CD14-positive monocyte (primary cell): ENCODE data around the gene MICAL2. TPM values are rescaled to one million over a fixed set of nuclear protein-coding genes. Genes with fewer than 3 reads are reported as not detected.
A peak's percentile ranks its signal among the peaks of the same experiment; 100 is the strongest.

Experiments used
- DNase-seq, 3 donors: peaks; one replicate each; pipeline ENCODE4 v3.0.0-alpha.2; 2011 to 2022
- H2AFZ ChIP-seq: 2 replicates; pipeline ENCODE4 v1.6.0; 2012; ENCODE audit warnings: mild to moderate bottlenecking, low read depth, low read length, inconsistent platforms; ENCODE audit not compliant: insufficient read depth, poor library complexity, severe bottlenecking
- H3K27ac ChIP-seq, 2 donors: 1 replicate in 1 of 2; 2 replicates in 1 of 2; pipeline ENCODE4 v1.5.1; 2012 to 2013; ENCODE audit warnings: low read length in 2 of 2, control low read depth in 1 of 2, inconsistent platforms in 1 of 2, low read depth in 1 of 2, mild to moderate bottlenecking in 1 of 2
- H3K27me3 ChIP-seq, 2 donors: one replicate each; pipeline versions ENCODE4 v1.6.0 to v1.6.1; 2011 to 2013; ENCODE audit warnings: low read length in 2 of 2; ENCODE audit not compliant: control insufficient read depth in 2 of 2, insufficient read depth in 2 of 2
- H3K36me3 ChIP-seq, 2 donors: replicated peaks in 1 of 2; 1 replicate in 1 of 2; 2 replicates in 1 of 2; pipeline versions ENCODE4 v1.5.1 to v1.6.1; 2012 to 2013; ENCODE audit warnings: low read length in 2 of 2, control low read depth in 1 of 2, inconsistent platforms in 1 of 2, mild to moderate bottlenecking in 1 of 2; ENCODE audit not compliant: insufficient read depth in 2 of 2, control insufficient read depth in 1 of 2
- H3K4me1 ChIP-seq, 2 donors: 1 replicate in 1 of 2; 2 replicates in 1 of 2; pipeline versions ENCODE4 v1.5.1 to v1.6.1; 2012 to 2013; ENCODE audit warnings: low read length in 2 of 2, control low read depth in 1 of 2, inconsistent platforms in 1 of 2, mild to moderate bottlenecking in 1 of 2, moderate library complexity in 1 of 2; ENCODE audit not compliant: insufficient read depth in 2 of 2, control insufficient read depth in 1 of 2
- H3K4me2 ChIP-seq: replicated peaks from 2 replicates; pipeline ENCODE3; 2012; ENCODE audit warnings: low read length, moderate library complexity, mild to moderate bottlenecking; ENCODE audit not compliant: poor library complexity, severe bottlenecking; ENCODE audit errors: extremely low read depth
- H3K4me3 ChIP-seq, 3 experiments: fragments of 200-600 bp in 1 of 3; sonication (generic) in 1 of 3; replicated peaks in 1 of 3; 1 replicate in 2 of 3; 2 replicates in 1 of 3; pipeline ENCODE4 v1.5.1; 2011 to 2013; ENCODE audit warnings: low read length in 3 of 3, mild to moderate bottlenecking in 3 of 3, control low read depth in 2 of 3, low read depth in 2 of 3, inconsistent platforms in 1 of 3, moderate library complexity in 1 of 3
- H3K79me2 ChIP-seq: 2 replicates; pipeline ENCODE4 v1.6.0; 2012; ENCODE audit warnings: mild to moderate bottlenecking, control low read depth, inconsistent platforms, low read length, moderate library complexity; ENCODE audit not compliant: insufficient read depth
- H3K9ac ChIP-seq: 2 replicates; pipeline ENCODE4 v1.6.0; 2017; ENCODE audit warnings: low read length, mild to moderate bottlenecking; ENCODE audit not compliant: insufficient read depth, poor library complexity, severe bottlenecking
- H3K9me3 ChIP-seq, 2 donors: replicated peaks in 1 of 2; 1 replicate in 1 of 2; 2 replicates in 1 of 2; pipeline versions ENCODE4 v1.5.1 to v1.6.1; 2012 to 2013; ENCODE audit warnings: low read length in 2 of 2, control low read depth in 1 of 2; ENCODE audit not compliant: control insufficient read depth in 1 of 2, insufficient read depth in 1 of 2
- H4K20me1 ChIP-seq: 2 replicates; pipeline ENCODE4 v1.6.0; 2012; ENCODE audit warnings: mild to moderate bottlenecking, low read length, control low read depth, moderate library complexity; ENCODE audit not compliant: insufficient read depth
- H3K27ac Mint-ChIP-seq, 7 donors: one replicate each; pipeline ENCODE4 v1.8.0; 2020; ENCODE audit warnings: mild to moderate bottlenecking in 7 of 7, mixed read lengths in 7 of 7, moderate library complexity in 6 of 7, inconsistent platforms in 2 of 7
- H3K27me3 Mint-ChIP-seq, 3 donors: one replicate each; pipeline ENCODE4 v1.8.0; 2021 to 2022; ENCODE audit warnings: low read depth in 3 of 3, mild to moderate bottlenecking in 3 of 3, mixed read lengths in 3 of 3, moderate library complexity in 3 of 3, inconsistent platforms in 1 of 3
- H3K36me3 Mint-ChIP-seq, 2 donors: one replicate each; pipeline ENCODE4 v1.8.0; 2020; ENCODE audit warnings: mixed read lengths in 2 of 2, inconsistent platforms in 1 of 2, mild to moderate bottlenecking in 1 of 2
- H3K4me1 Mint-ChIP-seq: one replicate; pipeline ENCODE4 v1.8.0; 2020; ENCODE audit warnings: mild to moderate bottlenecking, mixed read lengths
- H3K4me3 Mint-ChIP-seq, 2 donors: one replicate each; pipeline ENCODE4 v1.8.0; 2020; ENCODE audit warnings: mild to moderate bottlenecking in 2 of 2, mixed read lengths in 2 of 2, moderate library complexity in 1 of 2
- H3K9me3 Mint-ChIP-seq, 7 donors: one replicate each; pipeline ENCODE4 v1.8.0; 2020 to 2022; ENCODE audit warnings: mixed read lengths in 7 of 7, mild to moderate bottlenecking in 6 of 7, moderate library complexity in 6 of 7, inconsistent platforms in 2 of 7
- CTCF ChIP-seq: fragments of 200-600 bp; IDR thresholded peaks from one replicate; pipeline ENCODE4 v1.8.0; 2022; ENCODE audit warnings: antibody characterized with exemption, mild to moderate bottlenecking
- WGBS: methylation state at CpG from one replicate; pipeline ENCODE4 v1.1.5; 2013; ENCODE audit warnings: missing lambda C conversion rate; ENCODE audit not compliant: insufficient coverage; 5-methylcytosine and 5-hydroxymethylcytosine counted together
- intact Hi-C, 2 donors: fragments of 100-400 bp; cut with micrococcal nuclease; formaldehyde crosslinking; loops; one replicate each; pipeline versions ENCODE4 v1.15.0 to v1.15.1; 2023
- polyA plus RNA-seq, 3 donors: library from polyadenylated mRNA; depleted of rRNA in 1 of 3; unstranded in 2 of 3; stranded (reverse) in 1 of 3; fragments of 300-500 nt in 2 of 3; fragments of >200 nt in 1 of 3; fragmentation: Illumina TruSeq in 2 of 3; gene quantifications; 1 replicate in 2 of 3; 2 replicates in 1 of 3; pipeline ENCODE4 v1.2.3, GENCODE V29; 2012 to 2021

MICAL2 gene
- polyA plus RNA-seq, 3 donors: 39.8 to 72.5 (median 44.0) TPM

- peaks cover 94 to 97% of the 10 kb centered on the region in 2 donors for H3K36me3 Mint-ChIP-seq
Observed at GRCh38 chr11:12245549-12246016, 135.2 kb downstream of the MICAL2 start.

GRCh38 chr11:12246147-12246546, 135.8 kb downstream of the MICAL2 start:
- Mint-ChIP-seq H3K27me3 (peaks cover 1 to 4% (median 2%) of the 10 kb centered on the region in 3 donors), H3K27ac (peak overlapping the region in 1 of 7 donors; percentile 6), H3K4me1 (peaks cover 2% of the 10 kb centered on the region), H3K9me3 (peaks cover 0 to 2% (median 0%) of the 10 kb centered on the region in 7 donors), H3K36me3 (peaks cover 93 to 97% of the 10 kb centered on the region in 2 donors), H3K4me3 (no peak overlapping the region)
- Histone ChIP-seq H2AFZ (no peak overlapping the region), H3K36me3 (peaks cover 86 to 100% of the 10 kb centered on the region in 2 donors), H3K9me3 (no peaks in the 10 kb centered on the region), H3K27ac (no peak overlapping the region), H4K20me1 (peaks cover 68% of the 10 kb centered on the region), H3K4me1 (no peaks in the 10 kb centered on the region), H3K9ac (no peak overlapping the region), H3K4me2 (no peak overlapping the region), H3K79me2 (no peaks in the 10 kb centered on the region), H3K4me3 (no peak overlapping the region), H3K27me3 (no peaks in the 10 kb centered on the region)
- DNase-seq: no peak
- intact Hi-C loops: no loop called here
- no peak for TF ChIP-seq CTCF
- WGBS: 94% methylated on average over 5 of the region's 5 CpGs

More at GRCh38 chr11:12245549-12246016, 135.2 kb downstream of the MICAL2 start:
- no peak for DNase-seq
- H3K79me2 ChIP-seq: no peaks in the 10 kb centered on the region
- Mint-ChIP-seq H3K9me3 (peaks cover 0 to 2% (median 0%) of the 10 kb centered on the region in 7 donors), H3K27ac (no peak overlapping the region), H3K4me1 (peaks cover 2% of the 10 kb centered on the region), H3K27me3 (peaks cover 2 to 4% (median 4%) of the 10 kb centered on the region in 3 donors), H3K4me3 (no peak overlapping the region)
- peaks cover 90 to 100% of the 10 kb centered on the region in 2 donors for H3K36me3 ChIP-seq
- no peak overlapping the region for H3K4me3 ChIP-seq
- TF ChIP-seq CTCF: no peak
- no peak overlapping the region for H3K4me2 ChIP-seq
- intact Hi-C loops: no loop called here
- H3K4me1 ChIP-seq: no peaks in the 10 kb centered on the region
- H3K9ac ChIP-seq: no peak overlapping the region
- no peaks in the 10 kb centered on the region for H3K9me3 ChIP-seq
- H2AFZ ChIP-seq: no peak overlapping the region
- H4K20me1 ChIP-seq: peaks cover 64% of the 10 kb centered on the region
- WGBS: no CpG with 5 or more reads among the region's 3 CpGs
- no peak overlapping the region for H3K27ac ChIP-seq
- H3K27me3 ChIP-seq: no peaks in the 10 kb centered on the region
